Measurements from ENCODE around the gene ZBTB9. TPM values are rescaled to one million over a fixed set of nuclear protein-coding genes. Genes with fewer than 3 reads are reported as not detected.

ZBTB9 gene
- total RNA-seq, 1 experiment from 2014 or later: 11.4 TPM

DNA sequence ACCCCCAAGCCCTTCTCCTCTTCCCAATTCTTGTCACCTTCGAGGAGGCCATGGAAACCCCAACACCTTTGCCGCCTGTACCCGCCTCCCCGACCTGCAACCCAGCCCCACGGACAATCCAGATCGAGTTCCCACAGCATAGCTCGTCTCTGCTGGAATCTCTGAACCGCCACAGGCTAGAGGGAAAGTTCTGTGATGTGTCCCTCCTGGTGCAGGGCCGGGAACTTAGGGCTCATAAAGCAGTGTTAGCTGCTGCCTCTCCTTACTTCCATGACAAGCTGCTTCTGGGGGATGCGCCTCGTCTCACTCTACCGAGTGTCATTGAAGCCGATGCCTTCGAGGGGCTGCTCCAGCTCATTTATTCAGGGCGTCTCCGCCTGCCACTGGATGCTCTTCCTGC is 675 bp downstream of the ZBTB9 start:
- CTCF ChIA-PET: interaction anchor here (0.6 to 1.1 kb wide), 3 partner anchors 35 to 256 kb away, joined by 3 to 5 read pairs (median 3); partner anchors contain the start of gene UQCC2
- no TSS peak for BruUV-seq (replicated peaks)

GRCh38 chr6:33456156-33456555 is 1.8 kb downstream of the ZBTB9 start:
- no peak overlapping the region for H3K4me3 Mint-ChIP-seq (ENCODE audit: unreplicated experiment)
- CTCF ChIA-PET: no interaction called here
- TF ChIP-seq, protein P1, sequence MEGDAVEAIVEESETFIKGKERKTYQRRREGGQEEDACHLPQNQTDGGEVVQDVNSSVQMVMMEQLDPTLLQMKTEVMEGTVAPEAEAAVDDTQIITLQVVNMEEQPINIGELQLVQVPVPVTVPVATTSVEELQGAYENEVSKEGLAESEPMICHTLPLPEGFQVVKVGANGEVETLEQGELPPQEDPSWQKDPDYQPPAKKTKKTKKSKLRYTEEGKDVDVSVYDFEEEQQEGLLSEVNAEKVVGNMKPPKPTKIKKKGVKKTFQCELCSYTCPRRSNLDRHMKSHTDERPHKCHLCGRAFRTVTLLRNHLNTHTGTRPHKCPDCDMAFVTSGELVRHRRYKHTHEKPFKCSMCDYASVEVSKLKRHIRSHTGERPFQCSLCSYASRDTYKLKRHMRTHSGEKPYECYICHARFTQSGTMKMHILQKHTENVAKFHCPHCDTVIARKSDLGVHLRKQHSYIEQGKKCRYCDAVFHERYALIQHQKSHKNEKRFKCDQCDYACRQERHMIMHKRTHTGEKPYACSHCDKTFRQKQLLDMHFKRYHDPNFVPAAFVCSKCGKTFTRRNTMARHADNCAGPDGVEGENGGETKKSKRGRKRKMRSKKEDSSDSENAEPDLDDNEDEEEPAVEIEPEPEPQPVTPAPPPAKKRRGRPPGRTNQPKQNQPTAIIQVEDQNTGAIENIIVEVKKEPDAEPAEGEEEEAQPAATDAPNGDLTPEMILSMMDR (IDR thresholded peaks at IDR 0.05; ENCODE audit: insufficient read depth in 1 of 2, low read depth in 1 of 2, low read length in 1 of 2, severe bottlenecking in 1 of 2, unreplicated experiment in 1 of 2): no peak
- H3K9me3 Mint-ChIP-seq (ENCODE audit: unreplicated experiment): no peaks in the 10 kb centered on the region
- H3K36me3 Mint-ChIP-seq (ENCODE audit: insufficient read depth, unreplicated experiment): peaks cover 13% of the 10 kb centered on the region
- H3K27me3 ChIP-seq (replicated peaks; ENCODE audit: control insufficient read depth, insufficient read depth, low read length): no peaks in the 10 kb centered on the region
- no peaks in the 10 kb centered on the region for H3K9me3 ChIP-seq
- peaks cover 19% of the 10 kb centered on the region for H3K4me1 Mint-ChIP-seq (ENCODE audit: low read depth, unreplicated experiment)
- no peak overlapping the region for H3K4me3 ChIP-seq (ENCODE audit: low read depth, low read length)
- no peaks in the 10 kb centered on the region for H3K27me3 Mint-ChIP-seq (ENCODE audit: insufficient read depth, unreplicated experiment)
- BruUV-seq (replicated peaks): no TSS peak
- no peaks in the 10 kb centered on the region; the same call in 1 of the 2 replicates for H3K36me3 ChIP-seq (ENCODE audit: control insufficient read depth, insufficient read depth, low read length)
- POLR2A ChIA-PET: no interaction called here
- intact Hi-C loops (cut with micrococcal nuclease; ENCODE audit: unreplicated experiment): no loop called here
- no peak for DNase-seq
- no peaks in the 10 kb centered on the region for H3K4me1 ChIP-seq
- no peak overlapping the region for H3K27ac Mint-ChIP-seq (ENCODE audit: unreplicated experiment)

More for the DNA sequence above, 675 bp downstream of the ZBTB9 start:
- intact Hi-C loops (cut with micrococcal nuclease; ENCODE audit: unreplicated experiment): loop anchor here (2.0 kb wide), 1 partner anchor 26 kb away; no protein-coding TSS in a partner anchor
- Mint-ChIP-seq H3K9me3 (ENCODE audit: unreplicated experiment) (no peaks in the 10 kb centered on the region), H3K4me3 (ENCODE audit: unreplicated experiment) (peak overlapping the region; percentile 97), H3K27ac (ENCODE audit: unreplicated experiment) (peak overlapping the region; percentile 80), H3K4me1 (ENCODE audit: low read depth, unreplicated experiment) (peaks cover 19% of the 10 kb centered on the region), H3K36me3 (ENCODE audit: insufficient read depth, unreplicated experiment) (peaks cover 13% of the 10 kb centered on the region), H3K27me3 (ENCODE audit: insufficient read depth, unreplicated experiment) (no peaks in the 10 kb centered on the region)
- POLR2A ChIA-PET: interaction anchor here (0.6 to 1.4 kb wide), 6 partner anchors 29 to 1640 kb away, joined by 3 to 8 read pairs (median 4); partner anchors contain the start of genes HSPA1A, HSPA1L, RPS18 and UQCC2
- TF ChIP-seq, protein P1 (IDR thresholded peaks at IDR 0.05; ENCODE audit: insufficient read depth in 1 of 2, low read depth in 1 of 2, low read length in 1 of 2, severe bottlenecking in 1 of 2, unreplicated experiment in 1 of 2): no peak
- no peaks in the 10 kb centered on the region for H3K9me3 ChIP-seq
- no peak for DNase-seq
- H3K4me1 ChIP-seq: no peaks in the 10 kb centered on the region
- no peaks in the 10 kb centered on the region for H3K27me3 ChIP-seq (replicated peaks; ENCODE audit: control insufficient read depth, insufficient read depth, low read length)
- H3K36me3 ChIP-seq (ENCODE audit: control insufficient read depth, insufficient read depth, low read length): no peaks in the 10 kb centered on the region; the same call in 1 of the 2 replicates
- H3K4me3 ChIP-seq (ENCODE audit: low read depth, low read length): peak overlapping the region; percentile 79

DNA sequence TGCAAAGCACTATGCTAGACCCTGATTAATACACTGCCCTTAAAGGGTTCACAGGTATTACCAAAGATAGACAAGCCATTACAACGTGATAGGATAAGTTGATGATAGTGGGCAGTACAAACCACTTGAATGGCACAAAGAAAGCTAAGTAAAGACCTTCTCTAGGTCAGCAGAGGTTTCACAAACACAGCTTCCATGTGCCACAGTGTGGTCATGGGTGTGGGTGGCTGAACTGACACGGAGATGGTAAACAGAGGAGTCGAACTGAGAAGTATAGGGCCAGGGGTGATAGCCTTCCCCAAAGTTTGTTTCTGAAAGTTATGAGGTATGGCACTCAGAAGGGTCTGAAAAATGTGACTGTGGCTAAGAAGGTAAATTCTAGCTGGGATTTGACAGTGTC is 4.3 kb downstream of the ZBTB9 start:
- H3K36me3 Mint-ChIP-seq (ENCODE audit: insufficient read depth, unreplicated experiment): peaks cover 9% of the 10 kb centered on the region
- peaks cover 11% of the 10 kb centered on the region for H3K4me1 Mint-ChIP-seq (ENCODE audit: low read depth, unreplicated experiment)
- BruUV-seq (replicated peaks): no TSS peak
- intact Hi-C loops (cut with micrococcal nuclease; ENCODE audit: unreplicated experiment): no loop called here
- DNase-seq: no peak
- CTCF ChIA-PET: interaction anchor here (0.5 kb wide), 1 partner anchor 111 kb away, joined by 3 read pairs; no protein-coding TSS in a partner anchor
- Histone ChIP-seq H3K27me3 (replicated peaks; ENCODE audit: control insufficient read depth, insufficient read depth, low read length) (no peaks in the 10 kb centered on the region), H3K9me3 (no peaks in the 10 kb centered on the region), H3K4me1 (no peaks in the 10 kb centered on the region), H3K36me3 (ENCODE audit: control insufficient read depth, insufficient read depth, low read length) (no peaks in the 10 kb centered on the region; the same call in 1 of the 2 replicates), H3K4me3 (ENCODE audit: low read depth, low read length) (no peak overlapping the region)
- POLR2A ChIA-PET: no interaction called here
- H3K27me3 Mint-ChIP-seq (ENCODE audit: insufficient read depth, unreplicated experiment): peaks cover 6% of the 10 kb centered on the region
- no peaks in the 10 kb centered on the region for H3K9me3 Mint-ChIP-seq (ENCODE audit: unreplicated experiment)
- no peak overlapping the region for H3K4me3 Mint-ChIP-seq (ENCODE audit: unreplicated experiment)
- TF ChIP-seq, protein P1 (IDR thresholded peaks at IDR 0.05; ENCODE audit: insufficient read depth in 1 of 2, low read depth in 1 of 2, low read length in 1 of 2, severe bottlenecking in 1 of 2, unreplicated experiment in 1 of 2): no peak
- no peak overlapping the region for H3K27ac Mint-ChIP-seq (ENCODE audit: unreplicated experiment)

All from Caco-2 (cell line).